Colon (tissue), 2 donors: ENCODE results near the gene NDUFS5.
"Not testable (repeated sequence)": the region's sequence is repeated elsewhere in the genome, so short reads cannot be mapped to it uniquely, and the experiment has no call there.

Experiments
- FAIRE-seq: peaks from 2 replicates; lab custom pipeline; 2012; peaks lifted over from hg19 to GRCh38; lab: Jason Lieb, UNC
- donor health status: control.
- donor health status: control.

Gene NDUFS5

DNA sequence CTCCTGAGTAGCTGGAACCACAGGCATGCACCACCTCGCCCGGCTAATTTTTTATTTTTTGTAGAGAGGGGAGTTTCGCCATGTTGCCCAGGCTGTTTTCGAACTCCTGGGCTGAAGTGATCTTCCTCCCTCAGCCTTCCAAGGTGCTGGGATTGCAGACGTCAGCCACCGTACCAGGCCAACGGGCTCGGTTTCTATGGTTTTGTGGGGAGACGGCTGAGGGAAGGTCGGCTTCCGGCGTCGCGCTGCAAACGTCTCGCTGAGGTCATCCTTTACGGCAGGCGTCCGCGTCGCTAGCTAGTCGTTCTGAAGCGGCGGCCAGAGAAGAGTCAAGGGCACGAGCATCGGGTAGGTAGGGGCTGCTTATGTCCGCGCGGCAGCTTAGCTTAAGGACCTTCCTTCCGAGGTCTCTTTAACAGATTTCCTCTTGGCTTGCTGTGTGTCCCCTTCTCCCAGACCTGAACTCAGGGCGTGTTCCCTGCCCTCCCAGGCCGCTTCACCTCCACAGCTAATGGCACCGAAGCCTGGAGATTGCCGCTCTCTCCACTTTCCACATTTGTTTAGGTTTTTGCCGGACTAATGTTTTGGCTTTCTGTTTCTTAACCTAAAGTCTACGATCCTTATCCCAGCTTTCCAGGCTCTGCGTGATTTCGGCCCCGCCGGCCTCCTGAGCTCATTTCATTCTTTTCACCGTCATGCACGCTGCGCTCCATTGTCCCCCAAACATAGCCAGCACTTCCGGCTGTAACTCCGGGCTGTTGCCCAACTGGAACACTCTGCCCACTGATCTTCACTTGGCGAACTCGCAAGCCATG is at the start of gene NDUFS5:
Gene NDUFS5, plus strand, starts transcription at position 300 of the 815 bp plus-strand sequence. CDS start 2,375 bp downstream, outside the sequence.
- no peak for FAIRE-seq

DNA sequence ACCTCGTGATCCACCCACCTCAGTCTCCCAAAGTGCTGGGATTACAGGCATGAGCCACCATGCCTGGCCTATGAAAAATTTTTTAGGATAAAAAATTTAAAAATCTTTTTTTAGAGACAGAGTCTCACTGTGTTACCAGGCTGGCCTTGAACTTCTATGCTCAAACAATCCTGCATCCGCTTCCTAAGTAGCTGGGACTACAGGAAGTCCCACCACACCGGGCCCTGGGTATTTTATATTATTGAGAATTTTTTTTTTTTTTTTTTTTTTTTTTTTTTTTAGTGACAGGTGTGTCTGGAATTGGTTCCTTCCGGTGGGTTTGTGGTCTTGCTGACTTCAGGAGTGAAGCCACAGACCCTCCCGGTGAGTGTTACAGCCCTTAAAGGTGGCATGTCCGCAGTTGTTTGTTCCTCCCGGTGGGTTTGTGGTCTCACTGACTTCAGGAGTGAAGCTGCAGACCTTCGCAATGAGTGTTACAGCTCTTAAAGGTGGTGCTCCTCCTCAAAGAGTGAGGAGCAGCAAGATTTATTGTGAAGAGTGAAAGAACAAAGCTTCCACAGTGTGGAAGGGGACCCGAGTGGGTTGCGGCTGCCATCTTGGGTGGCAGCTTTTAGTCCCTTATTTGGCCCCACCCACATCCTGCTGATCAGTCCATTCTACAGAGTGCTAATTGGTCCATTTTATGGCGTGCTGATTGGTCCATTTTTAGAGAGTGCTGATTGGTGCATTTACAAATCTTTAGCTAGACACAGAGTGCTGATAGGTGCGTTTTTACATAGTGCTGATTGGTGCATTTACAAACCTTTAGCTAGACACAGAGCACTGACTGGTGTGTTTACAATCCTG is 48.5 kb upstream of the NDUFS5 start:
- not testable (repeated sequence) for FAIRE-seq

DNA sequence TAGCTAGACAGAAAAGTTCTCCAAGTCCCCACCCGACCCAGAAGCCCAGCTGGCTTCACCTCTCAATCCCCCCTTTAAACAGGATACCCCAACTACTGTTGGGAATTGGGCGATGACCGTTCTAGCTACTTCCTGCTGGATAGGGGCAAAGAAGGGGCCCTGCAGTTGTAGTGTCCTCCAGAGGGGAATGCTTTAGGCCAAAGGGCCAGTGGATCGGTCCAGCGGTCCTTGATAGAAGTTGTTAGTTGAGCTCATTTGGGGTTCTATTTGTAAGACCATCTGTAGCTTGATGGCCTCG is 48.0 kb upstream of the NDUFS5 start:
- FAIRE-seq: not testable (repeated sequence)

DNA sequence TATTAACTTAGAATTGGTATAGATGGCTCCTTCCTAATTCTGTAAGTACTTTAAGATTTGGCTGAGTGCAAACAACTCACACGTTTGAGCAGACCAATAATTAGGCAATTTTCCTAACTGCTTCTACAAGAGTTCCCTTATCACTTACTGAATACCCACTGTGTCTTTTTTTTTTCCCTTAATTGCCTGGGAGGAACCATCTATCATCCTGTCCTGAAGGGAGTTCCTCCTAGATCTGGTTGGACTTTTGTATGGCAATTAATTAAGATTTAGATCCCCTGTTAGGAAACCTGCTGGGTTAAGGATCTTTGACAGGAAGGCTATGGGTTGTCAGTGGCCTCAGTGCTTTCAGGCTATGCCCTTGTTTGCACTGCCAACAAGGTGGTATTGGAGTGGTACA is 46.8 kb upstream of the NDUFS5 start:
- FAIRE-seq: not testable (repeated sequence)

DNA sequence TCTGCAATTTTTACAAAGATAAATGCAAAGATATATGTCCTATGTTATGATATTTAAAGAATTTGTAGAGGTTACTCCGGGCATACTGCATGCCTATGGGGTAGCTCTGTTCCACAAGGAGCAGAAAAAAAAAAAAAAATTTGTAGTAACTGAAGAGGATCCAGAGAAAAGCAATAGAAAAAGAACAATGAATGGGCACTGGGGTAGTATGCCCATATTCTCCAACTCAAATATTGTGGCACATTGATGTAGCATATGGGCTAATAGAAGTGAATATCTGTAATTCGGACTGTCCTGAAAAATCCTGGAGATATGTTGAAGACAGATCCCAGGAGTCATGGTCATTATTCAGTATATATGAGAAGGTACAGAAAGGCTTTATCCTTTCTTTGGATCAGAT is 36.2 kb upstream of the NDUFS5 start:
- no peak for FAIRE-seq

DNA sequence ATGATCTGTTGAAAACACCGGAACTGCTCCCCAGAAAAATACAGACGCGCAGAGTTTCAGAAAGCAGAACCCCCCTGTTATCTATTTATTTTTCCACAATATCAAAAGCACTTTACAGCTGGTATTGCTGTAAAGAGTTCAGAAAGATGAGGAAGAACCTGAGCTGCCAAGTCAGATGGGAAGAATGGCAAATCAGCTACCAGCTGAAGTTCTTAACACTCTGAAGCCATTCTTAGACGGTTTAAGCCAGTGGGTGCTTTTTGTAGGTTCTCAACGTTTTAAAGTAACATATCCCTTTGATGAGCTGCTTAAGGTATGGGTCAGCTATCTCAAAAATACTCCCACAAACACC is 35.8 kb upstream of the NDUFS5 start:
- FAIRE-seq: no peak

DNA sequence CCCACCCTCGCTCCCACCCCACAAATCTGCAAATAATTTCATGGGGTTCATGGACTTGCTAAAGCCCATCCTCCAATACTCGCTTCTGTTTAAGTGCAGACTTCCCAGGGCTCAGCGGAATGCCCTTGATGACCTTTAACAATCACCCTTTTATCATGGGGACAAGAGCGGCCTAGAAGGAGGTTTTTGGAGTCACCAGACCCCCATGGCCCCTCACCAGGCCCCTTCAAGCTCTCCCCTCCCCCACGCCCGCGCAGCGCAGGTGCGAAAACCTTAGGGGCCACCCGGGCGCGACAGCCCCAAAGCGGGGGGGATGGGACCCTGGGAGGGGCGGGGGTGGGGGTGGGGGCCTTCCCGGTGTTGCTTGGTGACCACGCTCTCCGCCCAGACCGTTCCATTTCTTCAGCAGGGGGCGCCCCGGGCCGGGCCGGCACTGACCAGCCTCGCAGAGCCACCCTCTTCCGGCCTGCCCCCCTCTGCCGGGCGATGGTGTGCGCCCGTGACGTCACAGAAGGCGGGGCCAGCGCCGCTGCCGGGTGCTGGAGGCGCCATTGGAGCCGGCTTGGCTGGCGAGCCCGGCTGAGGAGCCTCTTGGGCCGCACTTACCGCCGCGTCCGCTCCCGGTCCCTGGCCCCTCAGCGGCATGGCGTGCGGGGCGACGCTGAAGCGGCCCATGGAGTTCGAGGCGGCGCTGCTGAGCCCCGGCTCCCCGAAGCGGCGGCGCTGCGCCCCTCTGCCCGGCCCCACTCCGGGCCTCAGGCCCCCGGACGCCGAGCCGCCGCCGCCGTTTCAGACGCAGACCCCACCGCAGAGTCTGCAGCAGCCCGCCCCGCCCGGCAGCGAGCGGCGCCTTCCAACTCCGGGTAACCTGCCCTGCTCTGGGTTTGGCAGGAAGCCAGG is 35.2 kb upstream of the NDUFS5 start, which contains the start of gene AKIRIN1:
Gene AKIRIN1, plus strand, starts transcription at position 539 of the 900 bp plus-strand sequence. Its CDS starts 105 bp downstream, at position 644.
- FAIRE-seq: no peak

DNA sequence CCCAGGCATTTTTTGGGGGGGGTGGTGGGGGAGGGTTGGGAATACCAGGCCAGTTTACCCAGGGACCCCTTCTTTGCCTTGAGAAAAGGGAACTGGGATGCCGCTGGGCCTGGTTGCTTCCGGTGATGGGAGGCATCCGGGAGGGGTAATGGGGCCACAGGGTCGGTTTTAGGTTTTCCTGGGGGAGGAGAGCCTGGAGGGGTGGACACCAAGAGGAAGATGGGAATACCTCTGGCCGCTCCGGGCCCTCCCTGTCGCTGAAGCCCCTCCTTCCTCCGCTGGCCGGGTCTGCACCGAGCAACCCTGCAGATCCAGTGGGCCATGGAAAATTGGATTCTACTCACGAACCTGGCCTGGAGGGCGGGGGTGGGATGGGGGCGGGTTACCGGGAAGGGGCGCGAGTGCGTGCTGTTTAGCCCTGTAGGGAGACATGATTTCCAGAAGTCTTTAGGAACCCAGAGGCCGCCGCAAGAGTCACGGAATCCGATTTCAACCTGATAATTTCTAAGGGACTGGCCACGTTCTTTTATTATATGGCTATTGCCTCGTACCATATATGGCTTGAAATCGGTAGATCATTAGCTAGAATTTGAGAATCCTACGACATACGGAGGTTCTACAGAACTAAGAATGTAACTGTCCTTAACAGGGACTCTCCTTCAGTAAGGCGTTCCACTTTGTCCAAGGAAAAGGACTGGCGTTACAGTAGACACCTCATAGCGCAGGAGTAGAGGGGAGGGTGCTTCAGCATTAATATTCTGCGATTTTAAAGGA is 34.3 kb upstream of the NDUFS5 start:
- no peak for FAIRE-seq

DNA sequence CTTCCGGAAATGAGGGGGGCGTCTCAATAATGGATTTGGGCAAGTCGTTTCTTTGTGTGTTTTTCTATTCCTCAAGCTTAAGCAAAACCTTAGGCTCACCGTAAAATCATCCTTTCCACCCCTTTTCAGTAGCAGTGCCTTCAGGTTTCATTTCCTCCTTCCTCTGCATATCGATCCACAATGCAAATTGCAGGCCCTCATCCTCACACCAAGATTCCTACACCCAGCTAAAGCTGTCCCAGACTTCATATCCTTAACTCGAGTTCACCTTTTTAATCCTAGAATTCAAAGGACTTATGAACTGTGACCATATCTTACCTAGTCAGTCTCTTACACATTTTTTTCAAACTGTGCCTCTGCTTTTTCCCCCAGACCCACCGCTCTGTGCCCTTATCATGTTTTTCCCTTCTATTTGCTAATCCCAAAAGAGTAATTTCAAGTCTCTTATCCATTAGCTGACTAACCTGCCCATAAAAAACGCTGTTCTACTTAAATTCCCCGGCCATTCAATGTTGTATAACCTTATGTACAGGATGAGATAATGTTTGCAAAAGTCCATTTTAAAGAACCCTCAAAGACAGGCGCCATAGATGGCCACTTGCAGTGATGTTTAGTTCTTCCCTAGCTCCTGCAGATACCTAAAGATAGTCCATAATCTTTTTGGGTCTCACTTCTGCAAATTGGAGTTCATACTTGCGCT is 33.6 kb upstream of the NDUFS5 start:
- FAIRE-seq: no peak

DNA sequence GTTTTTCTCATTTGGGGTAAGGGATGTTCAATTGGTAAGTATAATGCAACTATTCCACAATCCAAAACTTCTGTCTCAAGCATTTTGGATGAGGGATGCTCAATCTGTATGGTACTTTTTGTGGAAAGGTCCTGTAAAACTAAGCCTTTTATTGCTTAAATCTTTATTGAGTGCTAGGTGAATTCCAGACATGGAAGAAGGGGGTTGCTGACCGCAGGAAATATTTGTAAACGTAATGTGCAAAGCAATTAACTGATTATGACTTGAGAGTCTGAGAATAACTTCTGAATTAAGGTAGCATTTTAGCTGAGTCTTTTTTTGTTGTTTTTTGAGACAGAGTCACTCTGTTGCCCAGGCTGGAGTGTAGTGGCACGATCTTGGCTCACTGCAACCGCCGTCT is 32.0 kb upstream of the NDUFS5 start:
- no peak for FAIRE-seq

DNA sequence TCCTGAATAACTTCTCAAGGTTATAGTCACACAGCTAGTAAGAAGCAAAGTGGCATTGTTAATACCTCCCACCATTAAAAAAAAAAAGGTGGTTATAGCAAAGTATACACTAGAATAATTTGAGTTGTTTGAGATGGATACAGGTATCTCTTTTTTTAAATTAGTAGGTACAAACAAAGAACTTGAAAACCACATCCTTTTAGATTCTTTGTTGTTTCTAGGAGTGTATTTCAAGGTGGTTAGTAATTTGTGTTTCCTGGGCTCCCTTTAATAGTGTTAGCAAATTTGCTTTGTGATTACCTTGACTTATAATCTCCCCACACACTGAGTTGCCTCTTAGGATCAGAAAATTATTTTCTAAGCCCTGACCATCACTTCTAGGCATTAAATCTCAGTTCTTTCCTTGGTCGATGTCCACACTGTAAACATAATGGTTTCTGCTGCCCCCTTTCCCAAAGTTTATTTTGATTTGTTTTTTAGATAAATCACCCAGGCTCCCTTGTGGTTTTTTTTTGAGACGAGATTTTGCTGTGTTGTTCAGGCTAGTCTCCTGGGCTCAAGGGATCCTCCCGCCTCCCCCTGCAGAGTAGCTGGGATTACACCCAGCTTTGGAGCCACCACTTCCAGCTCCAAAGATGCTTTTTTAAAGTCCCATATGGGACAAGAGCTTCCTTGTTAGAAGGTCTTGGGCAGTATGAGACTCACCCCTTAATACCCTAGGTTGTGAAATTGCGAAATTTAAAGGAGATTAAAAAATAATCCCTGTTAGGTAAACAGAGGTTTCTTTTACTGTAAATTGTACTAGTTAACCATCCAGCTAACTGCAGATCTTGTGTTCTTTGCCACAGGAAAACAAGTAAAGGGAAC is 28.9 kb upstream of the NDUFS5 start:
- FAIRE-seq: peak; percentile 10

DNA sequence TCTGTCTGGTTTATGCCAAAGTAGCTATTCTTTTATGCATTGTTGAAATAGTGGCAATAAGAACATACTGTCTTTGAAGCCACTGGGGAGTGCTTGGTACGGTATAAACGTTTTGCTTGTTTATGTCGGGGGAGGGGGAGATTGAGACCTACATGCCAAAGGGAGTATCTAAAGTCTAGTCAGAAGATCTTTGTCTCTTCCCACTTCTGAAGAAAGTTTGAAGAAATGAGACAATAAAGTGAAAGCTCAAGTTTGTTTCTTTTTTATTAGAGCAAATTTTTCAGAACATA is 28.3 kb upstream of the NDUFS5 start:
- FAIRE-seq: no peak

DNA sequence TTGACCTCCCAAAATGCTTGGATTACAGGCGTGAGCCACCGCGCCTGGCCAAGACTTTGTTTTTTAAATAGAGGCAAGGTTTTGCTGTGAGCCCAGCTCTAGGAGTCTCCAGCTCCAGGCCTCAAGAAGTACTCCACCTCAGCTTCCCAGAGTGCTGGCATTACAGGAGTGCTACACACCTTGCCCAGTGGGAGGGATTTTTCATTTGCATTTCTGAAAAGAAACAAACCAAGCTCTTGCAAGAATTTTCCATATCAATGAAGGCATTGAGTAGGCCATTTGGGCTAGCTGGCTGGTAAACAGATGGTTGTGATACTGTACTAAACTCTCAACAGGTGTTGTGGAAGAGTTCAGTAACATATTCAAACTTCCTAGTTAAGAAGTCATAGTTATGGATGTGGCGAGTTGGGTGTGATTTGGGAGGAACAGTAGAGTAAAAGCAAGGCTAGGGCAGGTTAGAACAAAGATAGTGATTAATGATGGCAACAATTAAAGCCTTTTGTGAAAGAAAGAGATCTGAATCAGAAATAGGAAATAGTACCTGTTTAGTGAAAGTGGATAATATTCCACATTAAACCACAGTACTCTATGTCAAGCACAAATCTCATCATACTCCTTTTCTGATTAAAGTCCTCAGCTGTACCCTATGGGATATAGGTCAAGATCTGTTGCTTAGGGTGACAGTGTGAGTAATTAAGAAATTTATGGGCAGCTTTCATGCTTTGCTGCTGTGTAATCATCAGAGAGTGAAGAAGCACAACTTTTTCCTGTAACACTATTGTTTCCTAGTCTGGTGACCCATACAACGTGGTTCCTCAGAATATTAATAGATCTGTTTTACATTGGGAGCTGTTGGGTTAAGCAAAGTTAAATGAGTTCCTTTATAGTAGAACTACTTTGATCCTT is 24.4 kb upstream of the NDUFS5 start:
- FAIRE-seq: no peak

DNA sequence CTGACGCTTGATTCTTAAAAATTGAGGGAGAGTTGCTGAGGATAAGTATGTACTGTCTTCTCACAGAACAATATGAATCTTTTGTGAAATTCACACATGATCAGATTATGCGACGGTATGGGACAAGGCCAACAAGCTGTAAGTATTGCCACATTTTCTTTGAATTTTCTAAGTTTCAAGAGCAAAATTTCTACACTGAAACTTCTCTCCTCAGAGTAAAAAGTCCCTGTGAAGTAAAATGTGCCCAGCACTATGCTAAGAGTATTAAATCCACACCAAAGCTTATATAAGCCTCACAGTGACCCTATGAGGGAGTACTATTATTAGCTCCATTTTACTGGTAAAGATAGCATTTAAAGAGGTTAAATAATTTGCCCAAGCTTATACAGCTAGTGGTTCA is 22.9 kb upstream of the NDUFS5 start:
- no peak for FAIRE-seq

DNA sequence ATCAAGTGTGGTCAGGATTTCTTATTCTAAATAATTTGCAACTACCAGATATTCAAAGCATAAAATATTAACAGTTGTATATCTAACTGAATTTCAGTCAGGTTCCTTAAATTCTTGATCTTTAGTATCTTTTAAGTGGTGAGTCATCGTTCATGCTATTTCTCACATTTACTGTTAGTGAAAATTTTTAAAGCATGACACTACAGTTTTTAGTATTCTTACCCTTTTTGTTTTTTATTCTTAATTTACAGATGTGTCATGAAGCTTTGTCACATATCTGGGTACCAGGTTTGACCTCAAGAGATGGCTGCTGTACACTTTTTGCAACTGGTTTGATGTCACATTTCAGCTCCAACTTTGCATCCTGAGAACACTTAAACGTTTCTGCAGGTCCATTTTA is 22.4 kb upstream of the NDUFS5 start:
- FAIRE-seq: no peak

DNA sequence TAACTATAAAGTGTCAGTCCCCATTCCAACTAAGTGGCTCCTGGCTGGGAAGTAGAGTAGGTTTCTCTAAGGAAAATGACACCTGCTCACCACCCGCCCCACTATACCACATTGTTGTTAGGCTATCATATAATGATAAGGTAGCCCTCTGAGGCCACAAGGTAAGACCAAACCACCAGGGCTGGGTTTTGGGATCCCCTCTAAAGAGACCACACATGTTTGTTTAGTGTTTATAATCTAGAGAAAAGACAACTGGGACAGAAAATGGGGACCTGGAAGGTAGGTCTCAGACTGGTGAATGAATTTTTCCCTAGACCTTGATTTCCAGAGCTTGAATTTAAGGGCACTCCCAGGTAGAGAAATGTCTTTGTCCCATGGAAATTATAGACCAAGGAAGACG is 19.9 kb upstream of the NDUFS5 start:
- no peak for FAIRE-seq

DNA sequence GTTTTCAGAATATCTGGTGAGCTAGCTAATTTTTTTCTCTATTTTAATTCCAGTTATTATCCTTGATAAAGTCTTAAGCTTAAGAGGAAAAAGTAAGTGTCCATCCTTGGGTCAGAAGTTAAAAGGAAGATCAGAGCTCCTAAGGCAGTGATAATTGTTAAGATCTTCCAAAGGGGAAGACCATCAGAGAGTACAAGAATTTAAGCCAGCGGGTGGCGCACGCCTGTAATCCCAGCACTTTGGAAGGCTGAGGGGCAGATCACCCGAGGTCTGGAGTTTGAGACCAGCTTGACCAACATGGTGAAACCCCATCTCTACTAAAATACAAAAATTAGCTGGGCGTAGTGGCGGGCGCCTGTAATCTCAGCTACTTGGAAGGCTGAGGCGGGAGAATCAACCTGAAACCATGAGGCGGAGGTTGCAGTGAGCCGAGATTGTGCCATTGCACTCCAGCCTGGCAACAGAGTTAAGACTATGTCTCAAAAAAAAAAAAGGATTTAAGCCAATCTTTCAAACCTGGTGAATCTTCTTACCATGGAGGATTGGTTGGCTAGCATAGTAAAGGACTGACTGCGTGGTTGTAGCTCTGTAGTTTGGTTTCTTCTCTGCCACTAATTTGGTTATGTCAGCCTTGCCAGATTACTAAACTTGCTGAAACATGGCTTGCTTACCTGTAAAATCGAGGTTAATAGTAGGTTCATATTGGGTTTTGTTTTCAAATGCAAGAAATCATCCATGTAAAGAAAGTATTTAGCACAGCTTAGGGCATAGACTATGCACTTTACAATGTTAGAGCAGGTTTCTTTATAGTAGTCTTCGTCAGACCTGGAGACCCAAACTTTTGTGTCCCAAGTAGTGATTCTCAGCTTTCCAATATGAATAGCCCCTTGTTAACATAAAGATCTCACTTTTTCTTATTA is 19.2 kb upstream of the NDUFS5 start:
- FAIRE-seq: no peak

DNA sequence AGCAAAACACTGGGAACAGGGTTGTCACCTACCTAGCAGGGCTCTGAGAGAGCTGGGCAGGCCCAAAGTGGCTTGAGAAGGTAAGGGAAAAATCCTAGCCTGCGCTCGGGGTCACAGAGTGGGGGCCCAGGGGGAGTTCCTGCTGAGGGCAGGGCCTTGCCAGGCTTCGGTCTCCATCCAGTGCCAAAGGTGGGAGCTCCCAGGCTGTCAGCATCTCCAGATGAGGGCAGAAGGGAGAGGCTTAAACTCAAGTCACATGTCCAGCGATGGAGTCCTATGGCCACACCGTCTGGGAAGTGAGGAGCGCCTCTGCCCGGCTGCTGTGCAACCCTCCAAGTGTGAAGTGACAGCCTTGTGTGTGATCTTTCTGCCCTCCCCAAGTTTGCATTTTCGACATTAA is 11.2 kb upstream of the NDUFS5 start:
- FAIRE-seq: not testable (repeated sequence)
